ENCODE measurements around the gene TBC1D22A. TPM values are rescaled to one million over a fixed set of nuclear protein-coding genes. Genes with fewer than 3 reads are reported as not detected.

TBC1D22A gene
- total and polyA plus RNA-seq, 4 donors: 4.1 to 12.4 (median 8.4) TPM

DNA sequence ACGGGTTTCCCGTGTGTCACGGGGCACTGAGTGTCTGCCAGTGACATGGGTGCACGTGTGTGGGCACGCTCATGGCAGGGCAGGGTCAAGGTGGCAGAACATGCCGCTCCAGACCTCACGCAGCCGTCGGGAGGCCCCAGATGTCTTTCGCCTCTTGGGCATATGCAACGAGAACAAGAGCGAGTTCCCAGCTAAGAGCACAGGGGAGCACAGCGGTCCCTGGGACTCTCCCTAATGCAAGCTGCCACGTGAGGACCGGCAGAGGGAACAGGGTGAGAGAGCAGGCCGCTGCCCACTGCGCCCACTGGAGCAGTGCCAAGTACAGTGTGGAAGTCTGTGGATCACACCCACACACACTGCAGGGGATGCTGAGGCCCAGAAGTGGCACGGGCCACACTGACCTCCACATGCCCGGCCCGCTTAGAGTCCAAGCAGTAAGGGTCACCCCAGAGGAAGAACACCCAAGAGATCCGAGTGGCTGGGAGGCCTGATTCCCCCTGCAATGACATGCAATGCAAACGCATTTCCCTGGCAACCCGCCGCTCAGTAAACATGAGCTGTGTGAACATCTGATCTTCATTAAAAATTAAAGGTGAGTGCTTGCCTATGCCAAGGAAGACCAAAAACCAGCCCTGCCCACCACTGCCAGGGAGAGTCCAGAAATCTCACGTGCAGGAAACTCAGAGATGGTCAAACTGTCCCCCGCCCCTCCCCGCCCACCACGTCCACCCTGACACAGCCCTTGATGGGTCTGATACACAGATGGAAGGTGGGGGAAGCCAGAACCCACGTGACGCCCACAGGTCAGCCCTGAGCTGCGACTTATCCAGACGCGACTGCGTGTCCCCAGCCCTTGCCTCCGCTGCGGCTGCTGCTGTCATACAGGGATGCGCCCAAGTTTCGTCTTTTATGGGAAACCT, 36.1 kb upstream of the TBC1D22A start:
- Histone ChIP-seq H3K4me1 (ENCODE audit: control insufficient read depth in 4 of 4, insufficient read depth in 4 of 4, low read length in 3 of 4) (peaks cover 15 to 53% (median 44%) of the 10 kb centered on the region in 4 donors), H3K9ac (ENCODE audit: low read depth in 1 of 2, low read length in 2 of 2) (peak overlapping the region in 1 of 2 donors; percentile 29), H3K36me3 (ENCODE audit: control insufficient read depth in 4 of 4, insufficient read depth in 3 of 4, low read depth in 1 of 4, low read length in 3 of 4) (peaks cover 0 to 6% (median 0%) of the 10 kb centered on the region in 4 donors), H3K4me3 (ENCODE audit: low read depth in 1 of 3, low read length in 3 of 3) (no peak overlapping the region), H3K27me3 (ENCODE audit: control insufficient read depth in 4 of 4, insufficient read depth in 4 of 4, low read length in 3 of 4) (no peaks in the 10 kb centered on the region), H3K9me3 (ENCODE audit: control insufficient read depth in 4 of 4, low read length in 3 of 4) (no peaks in the 10 kb centered on the region), H3K27ac (ENCODE audit: low read depth in 1 of 2, low read length in 2 of 2) (peak overlapping the region; percentile 83 to 89)
- TF ChIP-seq GABPA (IDR thresholded peaks at IDR 0.05 in 1 of 2, conservative IDR thresholded peaks at IDR 0.05 in 1 of 2) (no peak), NR2F2 (IDR thresholded peaks at IDR 0.05) (no peak), YY1 (IDR thresholded peaks at IDR 0.05) (peak; percentile 31), FOXA1 (IDR thresholded peaks at IDR 0.05) (peak; percentile 75), JUND (IDR thresholded peaks at IDR 0.05) (no peak), SP1 (IDR thresholded peaks at IDR 0.05) (peak; percentile 51), RXRA (IDR thresholded peaks at IDR 0.05) (peak; percentile 44 to 84), HNF4A (conservative IDR thresholded peaks at IDR 0.05) (peak; percentile 34 to 53), TAF1 (conservative IDR thresholded peaks at IDR 0.05) (no peak), EGR1 (IDR thresholded peaks at IDR 0.05; ENCODE audit: low read depth in 2 of 2) (no peak), FOXA2 (IDR thresholded peaks at IDR 0.05) (peak; percentile 88), HNF4G (IDR thresholded peaks at IDR 0.05) (no peak), RAD21 (IDR thresholded peaks at IDR 0.05) (peak in 1 of 2 donors; percentile 16)
- TF ChIP-seq, protein P1, sequence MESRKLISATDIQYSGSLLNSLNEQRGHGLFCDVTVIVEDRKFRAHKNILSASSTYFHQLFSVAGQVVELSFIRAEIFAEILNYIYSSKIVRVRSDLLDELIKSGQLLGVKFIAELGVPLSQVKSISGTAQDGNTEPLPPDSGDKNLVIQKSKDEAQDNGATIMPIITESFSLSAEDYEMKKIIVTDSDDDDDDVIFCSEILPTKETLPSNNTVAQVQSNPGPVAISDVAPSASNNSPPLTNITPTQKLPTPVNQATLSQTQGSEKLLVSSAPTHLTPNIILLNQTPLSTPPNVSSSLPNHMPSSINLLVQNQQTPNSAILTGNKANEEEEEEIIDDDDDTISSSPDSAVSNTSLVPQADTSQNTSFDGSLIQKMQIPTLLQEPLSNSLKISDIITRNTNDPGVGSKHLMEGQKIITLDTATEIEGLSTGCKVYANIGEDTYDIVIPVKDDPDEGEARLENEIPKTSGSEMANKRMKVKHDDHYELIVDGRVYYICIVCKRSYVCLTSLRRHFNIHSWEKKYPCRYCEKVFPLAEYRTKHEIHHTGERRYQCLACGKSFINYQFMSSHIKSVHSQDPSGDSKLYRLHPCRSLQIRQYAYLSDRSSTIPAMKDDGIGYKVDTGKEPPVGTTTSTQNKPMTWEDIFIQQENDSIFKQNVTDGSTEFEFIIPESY (IDR thresholded peaks at IDR 0.05): no peak
- TF ChIP-seq, protein P2, sequence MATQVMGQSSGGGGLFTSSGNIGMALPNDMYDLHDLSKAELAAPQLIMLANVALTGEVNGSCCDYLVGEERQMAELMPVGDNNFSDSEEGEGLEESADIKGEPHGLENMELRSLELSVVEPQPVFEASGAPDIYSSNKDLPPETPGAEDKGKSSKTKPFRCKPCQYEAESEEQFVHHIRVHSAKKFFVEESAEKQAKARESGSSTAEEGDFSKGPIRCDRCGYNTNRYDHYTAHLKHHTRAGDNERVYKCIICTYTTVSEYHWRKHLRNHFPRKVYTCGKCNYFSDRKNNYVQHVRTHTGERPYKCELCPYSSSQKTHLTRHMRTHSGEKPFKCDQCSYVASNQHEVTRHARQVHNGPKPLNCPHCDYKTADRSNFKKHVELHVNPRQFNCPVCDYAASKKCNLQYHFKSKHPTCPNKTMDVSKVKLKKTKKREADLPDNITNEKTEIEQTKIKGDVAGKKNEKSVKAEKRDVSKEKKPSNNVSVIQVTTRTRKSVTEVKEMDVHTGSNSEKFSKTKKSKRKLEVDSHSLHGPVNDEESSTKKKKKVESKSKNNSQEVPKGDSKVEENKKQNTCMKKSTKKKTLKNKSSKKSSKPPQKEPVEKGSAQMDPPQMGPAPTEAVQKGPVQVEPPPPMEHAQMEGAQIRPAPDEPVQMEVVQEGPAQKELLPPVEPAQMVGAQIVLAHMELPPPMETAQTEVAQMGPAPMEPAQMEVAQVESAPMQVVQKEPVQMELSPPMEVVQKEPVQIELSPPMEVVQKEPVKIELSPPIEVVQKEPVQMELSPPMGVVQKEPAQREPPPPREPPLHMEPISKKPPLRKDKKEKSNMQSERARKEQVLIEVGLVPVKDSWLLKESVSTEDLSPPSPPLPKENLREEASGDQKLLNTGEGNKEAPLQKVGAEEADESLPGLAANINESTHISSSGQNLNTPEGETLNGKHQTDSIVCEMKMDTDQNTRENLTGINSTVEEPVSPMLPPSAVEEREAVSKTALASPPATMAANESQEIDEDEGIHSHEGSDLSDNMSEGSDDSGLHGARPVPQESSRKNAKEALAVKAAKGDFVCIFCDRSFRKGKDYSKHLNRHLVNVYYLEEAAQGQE (IDR thresholded peaks at IDR 0.05): no peak
- TF ChIP-seq, protein P3, sequence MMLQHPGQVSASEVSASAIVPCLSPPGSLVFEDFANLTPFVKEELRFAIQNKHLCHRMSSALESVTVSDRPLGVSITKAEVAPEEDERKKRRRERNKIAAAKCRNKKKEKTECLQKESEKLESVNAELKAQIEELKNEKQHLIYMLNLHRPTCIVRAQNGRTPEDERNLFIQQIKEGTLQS (IDR thresholded peaks at IDR 0.05): no peak
- TF ChIP-seq, protein P4, sequence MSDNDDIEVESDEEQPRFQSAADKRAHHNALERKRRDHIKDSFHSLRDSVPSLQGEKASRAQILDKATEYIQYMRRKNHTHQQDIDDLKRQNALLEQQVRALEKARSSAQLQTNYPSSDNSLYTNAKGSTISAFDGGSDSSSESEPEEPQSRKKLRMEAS (IDR thresholded peaks at IDR 0.05): peak; percentile 5
- TF ChIP-seq, protein P5, sequence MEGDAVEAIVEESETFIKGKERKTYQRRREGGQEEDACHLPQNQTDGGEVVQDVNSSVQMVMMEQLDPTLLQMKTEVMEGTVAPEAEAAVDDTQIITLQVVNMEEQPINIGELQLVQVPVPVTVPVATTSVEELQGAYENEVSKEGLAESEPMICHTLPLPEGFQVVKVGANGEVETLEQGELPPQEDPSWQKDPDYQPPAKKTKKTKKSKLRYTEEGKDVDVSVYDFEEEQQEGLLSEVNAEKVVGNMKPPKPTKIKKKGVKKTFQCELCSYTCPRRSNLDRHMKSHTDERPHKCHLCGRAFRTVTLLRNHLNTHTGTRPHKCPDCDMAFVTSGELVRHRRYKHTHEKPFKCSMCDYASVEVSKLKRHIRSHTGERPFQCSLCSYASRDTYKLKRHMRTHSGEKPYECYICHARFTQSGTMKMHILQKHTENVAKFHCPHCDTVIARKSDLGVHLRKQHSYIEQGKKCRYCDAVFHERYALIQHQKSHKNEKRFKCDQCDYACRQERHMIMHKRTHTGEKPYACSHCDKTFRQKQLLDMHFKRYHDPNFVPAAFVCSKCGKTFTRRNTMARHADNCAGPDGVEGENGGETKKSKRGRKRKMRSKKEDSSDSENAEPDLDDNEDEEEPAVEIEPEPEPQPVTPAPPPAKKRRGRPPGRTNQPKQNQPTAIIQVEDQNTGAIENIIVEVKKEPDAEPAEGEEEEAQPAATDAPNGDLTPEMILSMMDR (IDR thresholded peaks at IDR 0.05; ENCODE audit: low read depth, low read length, missing input control): no peak
- WGBS: 44% methylated on average over 38 of the region's 38 CpGs
- no peak for DNase-seq (ENCODE audit: low spot score)
